H1 (cell line): Measurements from ENCODE around the gene PLXNA4. TPM values are rescaled to one million over a fixed set of nuclear protein-coding genes. Genes with fewer than 3 reads are reported as not detected.

ENCODE experiments used
- CTCF ChIA-PET: fragments of 300-600 bp; sonication (Branson Sonifier 250); formaldehyde crosslinking; loops from one replicate; lab custom pipeline; 2021; ENCODE audit not compliant: partially characterized antibody; lab: Charles Lee
- POLR2A ChIA-PET: fragments of 300-600 bp; sonication (Branson Sonifier 250); formaldehyde crosslinking; loops from one replicate; lab custom pipeline; 2021; ENCODE audit warnings: inconsistent platforms; ENCODE audit not compliant: partially characterized antibody; lab: Charles Lee
- DNase-seq, 2 experiments: peaks; one replicate each; pipeline versions ENCODE4 v3.0.0 to v3.0.0-alpha.2; 2010 to 2022; ENCODE audit warnings: low spot score in 2 of 2, low read depth in 1 of 2, mixed read lengths in 1 of 2
- FAIRE-seq: peaks from 2 replicates; lab custom pipeline; 2011; peaks lifted over from hg19 to GRCh38; lab: Jason Lieb, UNC
- H2AFZ ChIP-seq: 2 replicates; pipeline ENCODE4 v1.8.1; 2012; ENCODE audit warnings: low read length, inconsistent platforms
- H2AK5ac ChIP-seq: 2 replicates; pipeline ENCODE4 v1.6.1; 2013; ENCODE audit warnings: low read depth, low read length
- H2BK120ac ChIP-seq: replicated peaks from 2 replicates; pipeline ENCODE3; 2013; ENCODE audit warnings: low read depth, low read length, inconsistent platforms
- H2BK12ac ChIP-seq: 2 replicates; pipeline ENCODE4 v1.6.1; 2013; ENCODE audit warnings: low read depth, low read length
- H2BK15ac ChIP-seq: 2 replicates; pipeline ENCODE4 v1.6.1; 2013; ENCODE audit warnings: low read length
- H2BK20ac ChIP-seq: 2 replicates; pipeline ENCODE4 v1.6.1; 2013; ENCODE audit warnings: low read length
- H2BK5ac ChIP-seq: 2 replicates; pipeline ENCODE4 v1.6.1; 2013; ENCODE audit warnings: low read depth, low read length
- H3K14ac ChIP-seq: 2 replicates; pipeline ENCODE4 v1.6.1; 2013; ENCODE audit warnings: inconsistent platforms; ENCODE audit not compliant: insufficient read length
- H3K18ac ChIP-seq: 2 replicates; pipeline ENCODE4 v1.6.1; 2013; ENCODE audit warnings: low read length; ENCODE audit errors: extremely low read depth
- H3K23ac ChIP-seq: 2 replicates; pipeline ENCODE4 v1.6.1; 2013; ENCODE audit warnings: inconsistent platforms; ENCODE audit not compliant: insufficient read length
- H3K23me2 ChIP-seq: 2 replicates; pipeline ENCODE4 v1.6.1; 2013; ENCODE audit warnings: low read depth, low read length
- H3K27ac ChIP-seq: 2 replicates; pipeline ENCODE4 v1.6.1; 2011; ENCODE audit warnings: low read depth, low read length, inconsistent platforms
- H3K27me3 ChIP-seq, 4 experiments: replicated peaks in 1 of 4; 1 replicate in 1 of 4; 2 replicates in 3 of 4; pipeline versions ENCODE4 v1.6.1 to v1.8.1; 2011 to 2013; ENCODE audit warnings: low read length in 3 of 4, mild to moderate bottlenecking in 3 of 4, inconsistent platforms in 2 of 4, mixed read lengths in 2 of 4, moderate library complexity in 1 of 4; ENCODE audit not compliant: control insufficient read depth in 3 of 4, insufficient read depth in 3 of 4; ENCODE audit errors: extremely low read depth in 1 of 4
- H3K36me3 ChIP-seq, 4 experiments: 2 replicates each; pipeline versions ENCODE4 v1.6.1 to v1.8.1; 2011 to 2013; ENCODE audit warnings: mild to moderate bottlenecking in 4 of 4, low read length in 3 of 4, moderate library complexity in 2 of 4, control low read depth in 1 of 4, inconsistent platforms in 1 of 4; ENCODE audit not compliant: insufficient read depth in 4 of 4, control insufficient read depth in 2 of 4
- H3K4ac ChIP-seq: replicated peaks from 2 replicates; pipeline ENCODE3; 2013; ENCODE audit warnings: low read length, low read depth, mixed read lengths, inconsistent platforms; ENCODE audit not compliant: insufficient read length
- H3K4me1 ChIP-seq, 4 experiments: replicated peaks in 1 of 4; 1 replicate in 1 of 4; 2 replicates in 3 of 4; pipeline versions ENCODE4 v1.6.1 to v1.8.1; 2011 to 2013; ENCODE audit warnings: low read length in 3 of 4, inconsistent platforms in 2 of 4, mixed read lengths in 1 of 4; ENCODE audit not compliant: insufficient read depth in 4 of 4, control insufficient read depth in 3 of 4
- H3K4me2 ChIP-seq, 2 experiments: 2 replicates each; pipeline versions ENCODE4 v1.6.1 to v1.8.1; 2011 to 2013; ENCODE audit warnings: low read depth in 2 of 2, low read length in 2 of 2, control low read depth in 1 of 2, inconsistent platforms in 1 of 2, mild to moderate bottlenecking in 1 of 2; ENCODE audit not compliant: insufficient read depth in 1 of 2
- H3K4me3 ChIP-seq, 4 experiments: fragments of 200-600, 300-600 bp in 1 of 4; sonication (generic), shearing (Covaris generic), sonication (Bioruptor Twin) in 1 of 4; 2 replicates each; pipeline versions ENCODE4 v1.5.1 to v1.8.1; 2011 to 2016; ENCODE audit warnings: low read length in 4 of 4, low read depth in 3 of 4, control low read depth in 2 of 4, inconsistent platforms in 2 of 4, mild to moderate bottlenecking in 2 of 4, mixed read lengths in 1 of 4, moderate library complexity in 1 of 4; ENCODE audit not compliant: insufficient read depth in 2 of 4; ENCODE audit errors: extremely low read depth in 1 of 4
- H3K56ac ChIP-seq: replicated peaks from 2 replicates; pipeline ENCODE3; 2013; ENCODE audit warnings: low read depth, mild to moderate bottlenecking, mixed read lengths, low read length, inconsistent platforms; ENCODE audit not compliant: insufficient read length
- H3K79me1 ChIP-seq: 2 replicates; pipeline ENCODE4 v1.6.1; 2013; ENCODE audit warnings: low read depth, low read length, control low read depth
- H3K79me2 ChIP-seq, 2 experiments: 2 replicates each; pipeline versions ENCODE4 v1.6.1 to v1.8.1; 2012 to 2013; ENCODE audit warnings: low read length in 2 of 2, mild to moderate bottlenecking in 2 of 2, inconsistent platforms in 1 of 2; ENCODE audit not compliant: insufficient read depth in 2 of 2, control insufficient read depth in 1 of 2
- H3K9ac ChIP-seq, 4 experiments: replicated peaks in 1 of 4; 1 replicate in 1 of 4; 2 replicates in 3 of 4; pipeline versions ENCODE4 v1.6.1 to v1.8.1; 2011 to 2013; ENCODE audit warnings: low read depth in 3 of 4, low read length in 3 of 4, control low read depth in 2 of 4, mild to moderate bottlenecking in 2 of 4, moderate library complexity in 2 of 4, inconsistent platforms in 1 of 4; ENCODE audit errors: extremely low read depth in 1 of 4
- H3K9me3 ChIP-seq, 2 experiments: 2 replicates each; pipeline versions ENCODE4 v1.6.1 to v1.8.1; 2012 to 2013; ENCODE audit warnings: mild to moderate bottlenecking in 2 of 2, moderate library complexity in 2 of 2, control low read depth in 1 of 2, inconsistent platforms in 1 of 2, low read depth in 1 of 2, low read length in 1 of 2, mixed read lengths in 1 of 2; ENCODE audit not compliant: insufficient read depth in 2 of 2
- H4K20me1 ChIP-seq, 2 experiments: replicated peaks in 1 of 2; 2 replicates each; pipeline versions ENCODE3 to v1.8.1; 2011 to 2013; ENCODE audit warnings: inconsistent platforms in 2 of 2, low read length in 2 of 2, mild to moderate bottlenecking in 1 of 2; ENCODE audit not compliant: insufficient read depth in 2 of 2, control insufficient read depth in 1 of 2
- H4K5ac ChIP-seq: 2 replicates; pipeline ENCODE4 v1.6.1; 2013; ENCODE audit warnings: low read length, low read depth, mixed read lengths, inconsistent platforms; ENCODE audit not compliant: insufficient read length
- H4K8ac ChIP-seq: 2 replicates; pipeline ENCODE4 v1.8.0; 2013; ENCODE audit warnings: mild to moderate bottlenecking, moderate library complexity, low read length, inconsistent platforms; ENCODE audit not compliant: insufficient read depth; ENCODE audit errors: extremely low read depth
- H4K91ac ChIP-seq: replicated peaks from 2 replicates; pipeline ENCODE3; 2013; ENCODE audit warnings: low read length, mixed read lengths, inconsistent platforms; ENCODE audit not compliant: insufficient read length
- BACH1 ChIP-seq: IDR thresholded peaks from 2 replicates; pipeline ENCODE4 v1.6.1; 2012; ENCODE audit warnings: low read length, improper control_type of control experiment
- BCL11A ChIP-seq, 2 experiments: IDR thresholded peaks; one replicate each; pipeline ENCODE4 v1.6.1; 2011; ENCODE audit warnings: low read depth in 2 of 2, low read length in 2 of 2, mild to moderate bottlenecking in 2 of 2
- BRCA1 ChIP-seq: IDR thresholded peaks from 2 replicates; pipeline ENCODE4 v1.6.1; 2012; ENCODE audit warnings: low read depth, low read length, improper control_type of control experiment
- CHD2 ChIP-seq: IDR thresholded peaks from 2 replicates; pipeline ENCODE4 v1.6.1; 2012; ENCODE audit warnings: low read length, improper control_type of control experiment
- JUND ChIP-seq: IDR thresholded peaks from 2 replicates; pipeline ENCODE4 v1.6.1; 2011; ENCODE audit warnings: mild to moderate bottlenecking, improper control_type of control experiment, low read length
- KDM4A ChIP-seq: IDR thresholded peaks from one replicate; pipeline ENCODE4 v1.7.1; 2012; ENCODE audit warnings: low read depth, mild to moderate bottlenecking, moderate library complexity, low read length, inconsistent platforms; ENCODE audit not compliant: severe bottlenecking
- KDM5A ChIP-seq: fragments of 200-600 bp; IDR thresholded peaks from 2 replicates; pipeline ENCODE4 v1.7.1; 2012; ENCODE audit warnings: mild to moderate bottlenecking, low read length, inconsistent platforms, mixed read lengths
- MAFK ChIP-seq: IDR thresholded peaks from 2 replicates; pipeline ENCODE4 v1.6.1; 2012; ENCODE audit warnings: low read depth, mild to moderate bottlenecking, improper control_type of control experiment, low read length
- POLR2A ChIP-seq, 2 experiments: IDR thresholded peaks; 1 replicate in 1 of 2; 2 replicates in 1 of 2; pipeline ENCODE4 v1.6.1; 2011; ENCODE audit warnings: low read depth in 2 of 2, low read length in 2 of 2, mild to moderate bottlenecking in 2 of 2; ENCODE audit errors: control extremely low read depth in 1 of 2
- POLR2AphosphoS5 ChIP-seq: IDR thresholded peaks from 2 replicates; pipeline ENCODE4 v1.6.1; 2011; ENCODE audit warnings: low read depth, low read length
- RFX5 ChIP-seq: IDR thresholded peaks from 2 replicates; pipeline ENCODE4 v1.6.1; 2011; ENCODE audit warnings: low read depth, low read length, improper control_type of control experiment, borderline replicate concordance
- RNF2 ChIP-seq: fragments of 200-900, 300-1000 bp; sonication (generic); IDR thresholded peaks from 2 replicates; pipeline ENCODE4 v1.7.1; 2016; ENCODE audit warnings: borderline replicate concordance, low read depth, mild to moderate bottlenecking, antibody characterized with exemption, low read length; ENCODE audit not compliant: poor library complexity, severe bottlenecking; ENCODE audit errors: missing control alignments
- SP1 ChIP-seq: IDR thresholded peaks from 2 replicates; pipeline ENCODE4 v1.6.1; 2011; ENCODE audit warnings: low read depth, low read length
- SP2 ChIP-seq: IDR thresholded peaks from 2 replicates; pipeline ENCODE4 v1.6.1; 2012; ENCODE audit warnings: mild to moderate bottlenecking, low read length, inconsistent platforms
- TAF1 ChIP-seq: IDR thresholded peaks from 2 replicates; pipeline ENCODE4 v1.6.1; 2011; ENCODE audit warnings: mild to moderate bottlenecking, low read depth, low read length
- TEAD4 ChIP-seq: IDR thresholded peaks from 2 replicates; pipeline ENCODE4 v1.6.1; 2012; ENCODE audit warnings: low read depth, low read length, inconsistent platforms, mixed read lengths
- ZNF274 ChIP-seq: IDR thresholded peaks from 2 replicates; pipeline ENCODE4 v1.7.0; 2012; ENCODE audit warnings: low read length, borderline replicate concordance; ENCODE audit errors: extremely low read depth
- WGBS, 2 experiments: shearing (Covaris generic) in 1 of 2; methylation state at CpG; one replicate each; pipeline versions ENCODE4 v1.1.6 to v1.1.7; 2013 to 2015; ENCODE audit warnings: low lambda C conversion rate in 2 of 2, mixed read lengths in 2 of 2, inconsistent platforms in 1 of 2, low coverage in 1 of 2, missing lambda C conversion rate in 1 of 2; ENCODE audit not compliant: insufficient replicate concordance in 2 of 2, insufficient coverage in 1 of 2, insufficient read length in 1 of 2; ENCODE audit errors: extremely low coverage in 1 of 2, missing lambda C conversion rate in 1 of 2; 5-methylcytosine and 5-hydroxymethylcytosine counted together
- polyA plus RNA-seq, 7 experiments: library from polyadenylated mRNA; depleted of rRNA in 3 of 7; stranded (reverse) in 5 of 7; unstranded in 2 of 7; fragments of >200 nt in 5 of 7; fragments of 200-250 nt in 2 of 7; gene quantifications; 1 replicate in 5 of 7; 2 replicates in 1 of 7; 4 replicates in 1 of 7; pipeline versions ENCODE4 v1.2.1 to v1.2.3, GENCODE V29; 2011 to 2013; ENCODE audit warnings: missing spikeins in 2 of 7, mixed read lengths in 2 of 7
- total RNA-seq: library from RNA; stranded (reverse); fragmentation: NEBNext Ultra II Directional; extraction: Animal tissue kit (Norgen Biotek cat#: 25700); gene quantifications from 2 replicates; pipeline ENCODE4 v1.2.1, GENCODE V29; 2021

Gene PLXNA4
- total and polyA plus RNA-seq, 2 of the 8 experiments (the other 6 are each of a cell fraction or from before 2014, with no cell fraction given) = 0.76 to 0.79 TPM

DNA sequence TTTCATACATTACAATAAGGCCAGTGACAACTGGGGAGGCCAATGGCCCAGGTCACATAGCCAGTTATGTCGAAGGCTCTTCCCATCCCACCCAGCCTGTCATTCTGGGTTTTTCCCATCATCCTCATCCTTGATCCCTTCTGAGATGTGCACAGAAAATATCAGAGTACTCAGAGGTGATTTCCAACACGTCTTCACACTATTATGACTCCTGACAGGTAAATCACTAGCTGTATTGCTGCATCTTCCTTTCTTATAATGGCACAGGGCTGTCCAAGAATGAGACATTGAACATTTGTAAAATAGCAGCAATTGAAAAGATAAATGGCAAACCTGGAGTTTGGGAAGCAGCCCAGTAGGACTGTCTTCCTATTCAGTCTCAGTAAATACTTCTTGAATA is 159.9 kb downstream of the PLXNA4 start:
- no peak for TF ChIP-seq KDM5A
- no peak for TF ChIP-seq BRCA1
- TF ChIP-seq RNF2 = no peak
- no peak for TF ChIP-seq ZNF274
- TF ChIP-seq RFX5 = no peak
- no peak for TF ChIP-seq MAFK
- TF ChIP-seq SP2 = no peak
- no peak for TF ChIP-seq BCL11A (IDR thresholded peaks at IDR 0.05; ENCODE audit: low read depth in 2 of 2, low read length in 2 of 2)
- TF ChIP-seq KDM4A = no peak
- TF ChIP-seq SP1 = no peak
- TF ChIP-seq BACH1 = no peak
- TF ChIP-seq CHD2 = no peak
- no peak for TF ChIP-seq TAF1
- TF ChIP-seq TEAD4 = no peak
- TF ChIP-seq POLR2AphosphoS5 = no peak
- no peak for TF ChIP-seq JUND
- no peak for TF ChIP-seq POLR2A (IDR thresholded peaks at IDR 0.05; ENCODE audit: control extremely low read depth in 1 of 2, low read depth in 2 of 2, low read length in 2 of 2)
- no peak overlapping the region for H3K23ac ChIP-seq
- H3K9ac ChIP-seq = no peak overlapping the region
- H4K8ac ChIP-seq = no peak overlapping the region
- no peaks in the 10 kb centered on the region for H3K79me1 ChIP-seq
- POLR2A ChIA-PET = no interaction called here
- H2BK5ac ChIP-seq = no peak overlapping the region
- H2AFZ ChIP-seq = no peak overlapping the region
- no peak for DNase-seq
- H4K91ac ChIP-seq = no peak overlapping the region
- no peaks in the 10 kb centered on the region for H3K27me3 ChIP-seq
- H3K79me2 ChIP-seq = no peaks in the 10 kb centered on the region
- no peak for FAIRE-seq
- no peak overlapping the region for H3K56ac ChIP-seq
- H3K4me2 ChIP-seq = no peak overlapping the region
- H2BK15ac ChIP-seq = no peak overlapping the region
- H3K23me2 ChIP-seq = no peaks in the 10 kb centered on the region
- H4K20me1 ChIP-seq = no peaks in the 10 kb centered on the region
- no peaks in the 10 kb centered on the region for H3K4me1 ChIP-seq
- 79% methylated on average over 2 of the region's 2 CpGs; no CpG with 5 or more reads in 1 of the 2 experiments for WGBS, 2 experiments
- H3K4me3 ChIP-seq = no peak overlapping the region
- CTCF ChIA-PET = interaction anchor here (0.7 to 1.4 kb wide), 2 partner anchors 28 to 31 kb away, joined by 3 read pairs; no protein-coding TSS in a partner anchor
- no peak overlapping the region for H3K4ac ChIP-seq
- H2BK20ac ChIP-seq = no peak overlapping the region
- H3K36me3 ChIP-seq = no peaks in the 10 kb centered on the region
- H2BK120ac ChIP-seq = no peak overlapping the region
- no peak overlapping the region for H3K27ac ChIP-seq
- no peak overlapping the region for H2AK5ac ChIP-seq
- H3K9me3 ChIP-seq = no peaks in the 10 kb centered on the region
- H4K5ac ChIP-seq = no peak overlapping the region
- H2BK12ac ChIP-seq = no peak overlapping the region
- H3K18ac ChIP-seq = no peak overlapping the region
- H3K14ac ChIP-seq = no peak overlapping the region
